ENCODE results near the gene RRAGD.

Gene RRAGD

DNA sequence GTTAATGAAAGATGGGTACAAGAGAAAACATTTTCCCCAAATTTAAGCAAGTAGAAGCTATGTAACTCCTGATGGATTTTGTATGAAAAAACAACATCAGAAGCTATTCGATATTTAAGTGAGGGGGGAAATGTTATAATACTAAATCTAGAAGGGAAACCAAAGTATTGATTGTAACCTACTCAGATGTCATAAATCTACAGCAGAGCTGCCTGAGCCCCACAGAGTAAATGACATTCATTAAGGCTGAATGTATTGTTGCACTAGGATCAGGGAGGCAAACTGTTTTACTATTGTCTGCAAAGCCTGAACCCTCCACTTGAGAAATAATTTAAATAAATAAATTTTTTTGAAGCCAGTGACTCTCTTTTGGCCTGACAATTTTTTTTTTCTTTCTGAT, 40.2 kb upstream of the RRAGD start:
- Histone ChIP-seq H3K36me3 (ENCODE audit: control insufficient read depth in 2 of 2, insufficient read depth in 1 of 2, low read length in 2 of 2) (no peaks in the 10 kb centered on the region; a peak in 1 of 3 replicates), H3K9me3 (ENCODE audit: control insufficient read depth, insufficient read depth, low read depth, low read length) (no peaks in the 10 kb centered on the region), H3K4me3 (ENCODE audit: low read depth, low read length) (no peak overlapping the region), H3K4me1 (ENCODE audit: control insufficient read depth, insufficient read depth, low read length) (peaks cover 16% of the 10 kb centered on the region), H3K27ac (ENCODE audit: extremely low read depth, low read depth, low read length) (no peak overlapping the region)
- POLR2A ChIA-PET, result no interaction called here
- CTCF ChIA-PET, result interaction anchor here (0.6 to 1.1 kb wide), 2 partner anchors 20 to 157 kb away, joined by 3 read pairs; no protein-coding TSS in a partner anchor
- TF ChIP-seq TRIM28 (IDR thresholded peaks at IDR 0.05; ENCODE audit: borderline replicate concordance, low read length), result peak; percentile 40; the same call in 1 of the 2 replicates
- no peak for TF ChIP-seq ZSCAN30 (tag by site-specific recombination; IDR thresholded peaks at IDR 0.05)
- TF ChIP-seq, protein P1, sequence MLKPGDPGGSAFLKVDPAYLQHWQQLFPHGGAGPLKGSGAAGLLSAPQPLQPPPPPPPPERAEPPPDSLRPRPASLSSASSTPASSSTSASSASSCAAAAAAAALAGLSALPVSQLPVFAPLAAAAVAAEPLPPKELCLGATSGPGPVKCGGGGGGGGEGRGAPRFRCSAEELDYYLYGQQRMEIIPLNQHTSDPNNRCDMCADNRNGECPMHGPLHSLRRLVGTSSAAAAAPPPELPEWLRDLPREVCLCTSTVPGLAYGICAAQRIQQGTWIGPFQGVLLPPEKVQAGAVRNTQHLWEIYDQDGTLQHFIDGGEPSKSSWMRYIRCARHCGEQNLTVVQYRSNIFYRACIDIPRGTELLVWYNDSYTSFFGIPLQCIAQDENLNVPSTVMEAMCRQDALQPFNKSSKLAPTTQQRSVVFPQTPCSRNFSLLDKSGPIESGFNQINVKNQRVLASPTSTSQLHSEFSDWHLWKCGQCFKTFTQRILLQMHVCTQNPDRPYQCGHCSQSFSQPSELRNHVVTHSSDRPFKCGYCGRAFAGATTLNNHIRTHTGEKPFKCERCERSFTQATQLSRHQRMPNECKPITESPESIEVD (tag by site-specific recombination; IDR thresholded peaks at IDR 0.05), result peak; percentile 53

DNA sequence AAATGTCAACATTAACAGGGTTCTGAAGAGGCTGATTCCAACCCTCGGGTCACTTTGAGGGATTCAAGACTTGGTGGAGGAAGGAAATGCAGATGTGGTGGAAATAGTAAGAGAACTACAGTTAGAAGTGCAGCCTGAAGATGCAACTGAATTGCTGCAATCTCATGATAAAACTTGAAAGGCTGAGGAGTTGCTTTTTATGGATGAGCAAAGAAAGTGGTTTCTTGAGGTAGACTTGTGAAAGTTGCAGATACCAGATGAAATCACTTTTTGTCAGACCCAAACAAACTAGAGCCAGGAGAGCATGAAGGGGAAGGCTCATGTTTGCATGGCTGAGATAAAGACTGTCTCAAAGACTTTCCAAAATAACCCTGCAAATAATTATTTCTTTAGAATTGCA, 37.1 kb upstream of the RRAGD start:
- TF ChIP-seq ZNF433 (tag by site-specific recombination; IDR thresholded peaks at IDR 0.05; ENCODE audit: low read depth) (no peak), ZNF529 (tag by site-specific recombination; IDR thresholded peaks at IDR 0.05; ENCODE audit: insufficient replicate concordance) (no peak), ZBTB21 (tag by site-specific recombination; IDR thresholded peaks at IDR 0.05) (no peak), ZNF670 (tag by site-specific recombination; IDR thresholded peaks at IDR 0.05; ENCODE audit: low read depth) (no peak)
- TF ChIP-seq, protein P2, sequence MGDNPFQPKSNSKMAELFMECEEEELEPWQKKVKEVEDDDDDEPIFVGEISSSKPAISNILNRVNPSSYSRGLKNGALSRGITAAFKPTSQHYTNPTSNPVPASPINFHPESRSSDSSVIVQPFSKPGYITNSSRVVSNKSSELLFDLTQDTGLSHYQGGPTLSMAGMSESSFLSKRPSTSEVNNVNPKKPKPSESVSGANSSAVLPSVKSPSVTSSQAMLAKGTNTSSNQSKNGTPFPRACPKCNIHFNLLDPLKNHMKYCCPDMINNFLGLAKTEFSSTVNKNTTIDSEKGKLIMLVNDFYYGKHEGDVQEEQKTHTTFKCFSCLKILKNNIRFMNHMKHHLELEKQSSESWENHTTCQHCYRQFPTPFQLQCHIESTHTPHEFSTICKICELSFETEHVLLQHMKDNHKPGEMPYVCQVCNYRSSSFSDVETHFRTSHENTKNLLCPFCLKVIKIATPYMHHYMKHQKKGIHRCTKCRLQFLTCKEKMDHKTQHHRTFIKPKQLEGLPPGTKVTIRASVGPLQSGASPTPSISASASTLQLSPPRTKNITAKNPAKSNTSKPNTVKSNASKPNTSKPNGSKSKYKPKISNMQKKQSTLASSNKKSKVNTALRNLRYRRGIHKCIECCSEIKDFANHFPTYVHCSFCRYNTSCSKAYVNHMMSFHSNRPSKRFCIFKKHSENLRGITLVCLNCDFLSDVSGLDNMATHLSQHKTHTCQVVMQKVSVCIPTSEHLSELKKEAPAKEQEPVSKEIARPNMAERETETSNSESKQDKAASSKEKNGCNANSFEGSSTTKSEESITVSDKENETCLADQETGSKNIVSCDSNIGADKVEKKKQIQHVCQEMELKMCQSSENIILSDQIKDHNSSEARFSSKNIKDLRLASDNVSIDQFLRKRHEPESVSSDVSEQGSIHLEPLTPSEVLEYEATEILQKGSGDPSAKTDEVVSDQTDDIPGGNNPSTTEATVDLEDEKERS (tag by site-specific recombination; IDR thresholded peaks at IDR 0.05), result no peak
- POLR2A ChIA-PET, result no interaction called here
- H3K36me3 ChIP-seq (ENCODE audit: control insufficient read depth in 2 of 2, insufficient read depth in 1 of 2, low read length in 2 of 2), result no peaks in the 10 kb centered on the region; a peak in 1 of 3 replicates
- H3K4me1 ChIP-seq (ENCODE audit: control insufficient read depth, insufficient read depth, low read length), result peaks cover 16% of the 10 kb centered on the region
- no peak overlapping the region for H3K4me3 ChIP-seq (ENCODE audit: low read depth, low read length)
- no peak overlapping the region for H3K27ac ChIP-seq (ENCODE audit: extremely low read depth, low read depth, low read length)
- H3K9me3 ChIP-seq (ENCODE audit: control insufficient read depth, insufficient read depth, low read depth, low read length), result no peaks in the 10 kb centered on the region
- CTCF ChIA-PET, result interaction anchor here (1.0 kb wide), 1 partner anchor 15 kb away, joined by 5 read pairs; no protein-coding TSS in a partner anchor

DNA sequence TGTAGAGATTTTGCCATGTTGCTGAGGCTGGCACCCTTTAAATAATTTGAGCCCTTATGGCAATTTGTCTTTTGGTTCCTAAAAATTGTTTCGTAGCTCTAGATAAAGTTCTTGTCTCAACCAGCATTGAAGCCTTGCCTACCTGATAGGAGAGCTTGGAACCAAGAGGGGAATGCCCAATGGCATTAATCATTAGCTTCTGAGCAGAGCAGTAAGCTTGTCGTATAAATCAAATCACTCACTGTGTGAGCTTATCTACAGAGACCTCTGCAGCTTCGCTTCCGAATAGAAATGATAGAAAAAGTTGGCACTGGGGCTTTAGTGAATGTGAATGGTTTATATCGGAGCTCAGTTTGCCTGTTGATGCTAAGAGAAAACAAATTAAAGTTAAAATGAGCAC, 31.6 kb upstream of the RRAGD start:
- ChIA-PET CTCF (interaction anchor here (0.6 to 1.6 kb wide), 4 partner anchors 10 to 395 kb away, joined by 3 to 8 read pairs (median 4); no protein-coding TSS in a partner anchor), POLR2A (no interaction called here)
- Histone ChIP-seq H3K27ac (ENCODE audit: extremely low read depth, low read depth, low read length) (no peak overlapping the region), H3K4me3 (ENCODE audit: low read depth, low read length) (no peak overlapping the region), H3K4me1 (ENCODE audit: control insufficient read depth, insufficient read depth, low read length) (no peaks in the 10 kb centered on the region), H3K36me3 (ENCODE audit: control insufficient read depth in 2 of 2, insufficient read depth in 1 of 2, low read length in 2 of 2) (no peaks in the 10 kb centered on the region; a peak in 1 of 3 replicates), H3K9me3 (ENCODE audit: control insufficient read depth, insufficient read depth, low read depth, low read length) (no peaks in the 10 kb centered on the region)
- TF ChIP-seq KLF10 (tag by site-specific recombination; IDR thresholded peaks at IDR 0.05), result no peak
- no peak for TF ChIP-seq ZNF140 (tag by site-specific recombination; IDR thresholded peaks at IDR 0.05)
- TF ChIP-seq, protein P3, sequence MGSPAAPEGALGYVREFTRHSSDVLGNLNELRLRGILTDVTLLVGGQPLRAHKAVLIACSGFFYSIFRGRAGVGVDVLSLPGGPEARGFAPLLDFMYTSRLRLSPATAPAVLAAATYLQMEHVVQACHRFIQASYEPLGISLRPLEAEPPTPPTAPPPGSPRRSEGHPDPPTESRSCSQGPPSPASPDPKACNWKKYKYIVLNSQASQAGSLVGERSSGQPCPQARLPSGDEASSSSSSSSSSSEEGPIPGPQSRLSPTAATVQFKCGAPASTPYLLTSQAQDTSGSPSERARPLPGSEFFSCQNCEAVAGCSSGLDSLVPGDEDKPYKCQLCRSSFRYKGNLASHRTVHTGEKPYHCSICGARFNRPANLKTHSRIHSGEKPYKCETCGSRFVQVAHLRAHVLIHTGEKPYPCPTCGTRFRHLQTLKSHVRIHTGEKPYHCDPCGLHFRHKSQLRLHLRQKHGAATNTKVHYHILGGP (tag by site-specific recombination; IDR thresholded peaks at IDR 0.05), result no peak
- TF ChIP-seq ZBTB17 (tag by site-specific recombination; IDR thresholded peaks at IDR 0.05), result no peak
- TF ChIP-seq KLF7 (tag by site-specific recombination; IDR thresholded peaks at IDR 0.05; ENCODE audit: borderline replicate concordance), result no peak
- TF ChIP-seq HOXC10 (CRISPR knock-in tag; IDR thresholded peaks at IDR 0.05), result no peak
- no peak for TF ChIP-seq ZNF610 (tag by site-specific recombination; IDR thresholded peaks at IDR 0.05; ENCODE audit: borderline replicate concordance)
- no peak for TF ChIP-seq ZNF350 (tag by site-specific recombination; IDR thresholded peaks at IDR 0.05)
- TF ChIP-seq, protein P4, sequence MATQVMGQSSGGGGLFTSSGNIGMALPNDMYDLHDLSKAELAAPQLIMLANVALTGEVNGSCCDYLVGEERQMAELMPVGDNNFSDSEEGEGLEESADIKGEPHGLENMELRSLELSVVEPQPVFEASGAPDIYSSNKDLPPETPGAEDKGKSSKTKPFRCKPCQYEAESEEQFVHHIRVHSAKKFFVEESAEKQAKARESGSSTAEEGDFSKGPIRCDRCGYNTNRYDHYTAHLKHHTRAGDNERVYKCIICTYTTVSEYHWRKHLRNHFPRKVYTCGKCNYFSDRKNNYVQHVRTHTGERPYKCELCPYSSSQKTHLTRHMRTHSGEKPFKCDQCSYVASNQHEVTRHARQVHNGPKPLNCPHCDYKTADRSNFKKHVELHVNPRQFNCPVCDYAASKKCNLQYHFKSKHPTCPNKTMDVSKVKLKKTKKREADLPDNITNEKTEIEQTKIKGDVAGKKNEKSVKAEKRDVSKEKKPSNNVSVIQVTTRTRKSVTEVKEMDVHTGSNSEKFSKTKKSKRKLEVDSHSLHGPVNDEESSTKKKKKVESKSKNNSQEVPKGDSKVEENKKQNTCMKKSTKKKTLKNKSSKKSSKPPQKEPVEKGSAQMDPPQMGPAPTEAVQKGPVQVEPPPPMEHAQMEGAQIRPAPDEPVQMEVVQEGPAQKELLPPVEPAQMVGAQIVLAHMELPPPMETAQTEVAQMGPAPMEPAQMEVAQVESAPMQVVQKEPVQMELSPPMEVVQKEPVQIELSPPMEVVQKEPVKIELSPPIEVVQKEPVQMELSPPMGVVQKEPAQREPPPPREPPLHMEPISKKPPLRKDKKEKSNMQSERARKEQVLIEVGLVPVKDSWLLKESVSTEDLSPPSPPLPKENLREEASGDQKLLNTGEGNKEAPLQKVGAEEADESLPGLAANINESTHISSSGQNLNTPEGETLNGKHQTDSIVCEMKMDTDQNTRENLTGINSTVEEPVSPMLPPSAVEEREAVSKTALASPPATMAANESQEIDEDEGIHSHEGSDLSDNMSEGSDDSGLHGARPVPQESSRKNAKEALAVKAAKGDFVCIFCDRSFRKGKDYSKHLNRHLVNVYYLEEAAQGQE (tag by site-specific recombination; IDR thresholded peaks at IDR 0.05), result no peak
- no peak for TF ChIP-seq OVOL3 (tag by site-specific recombination; IDR thresholded peaks at IDR 0.05)
- TF ChIP-seq, protein P5, sequence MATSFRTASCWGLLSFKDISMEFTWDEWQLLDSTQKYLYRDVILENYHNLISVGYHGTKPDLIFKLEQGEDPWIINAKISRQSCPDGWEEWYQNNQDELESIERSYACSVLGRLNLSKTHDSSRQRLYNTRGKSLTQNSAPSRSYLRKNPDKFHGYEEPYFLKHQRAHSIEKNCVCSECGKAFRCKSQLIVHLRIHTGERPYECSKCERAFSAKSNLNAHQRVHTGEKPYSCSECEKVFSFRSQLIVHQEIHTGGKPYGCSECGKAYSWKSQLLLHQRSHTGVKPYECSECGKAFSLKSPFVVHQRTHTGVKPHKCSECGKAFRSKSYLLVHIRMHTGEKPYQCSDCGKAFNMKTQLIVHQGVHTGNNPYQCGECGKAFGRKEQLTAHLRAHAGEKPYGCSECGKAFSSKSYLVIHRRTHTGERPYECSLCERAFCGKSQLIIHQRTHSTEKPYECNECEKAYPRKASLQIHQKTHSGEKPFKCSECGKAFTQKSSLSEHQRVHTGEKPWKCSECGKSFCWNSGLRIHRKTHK (tag by site-specific recombination; IDR thresholded peaks at IDR 0.05), result no peak
